Mesendoderm (in vitro differentiated cells): ENCODE data around the gene SMIM32.

Experiments used
- DNase-seq: peaks from one replicate; pipeline ENCODE4 v3.0.0; 2013
- H2AK5ac ChIP-seq: 2 replicates; pipeline ENCODE4 v1.6.1; 2013; ENCODE audit warnings: low read length, inconsistent platforms
- H2BK120ac ChIP-seq: 2 replicates; pipeline ENCODE4 v1.6.1; 2013; ENCODE audit warnings: low read depth, mild to moderate bottlenecking, low read length, moderate library complexity, mixed read lengths
- H2BK15ac ChIP-seq: replicated peaks from 2 replicates; pipeline ENCODE4 v1.6.1; 2013; ENCODE audit warnings: low read depth, mild to moderate bottlenecking, moderate library complexity
- H2BK5ac ChIP-seq: 2 replicates; pipeline ENCODE4 v1.6.1; 2013; ENCODE audit warnings: low read length, inconsistent platforms
- H3K18ac ChIP-seq: 2 replicates; pipeline ENCODE4 v1.6.1; 2013; ENCODE audit warnings: mild to moderate bottlenecking, low read length, mixed read lengths
- H3K23ac ChIP-seq: one replicate; pipeline ENCODE4 v1.6.1; 2013; ENCODE audit warnings: low read length
- H3K27ac ChIP-seq: 2 replicates; pipeline ENCODE4 v1.5.1; 2013; ENCODE audit warnings: low read depth, mild to moderate bottlenecking, inconsistent platforms, low read length, moderate library complexity
- H3K27me3 ChIP-seq: 2 replicates; pipeline ENCODE4 v1.6.1; 2013; ENCODE audit warnings: low read length, control low read depth, mild to moderate bottlenecking, inconsistent platforms; ENCODE audit not compliant: insufficient read depth, poor library complexity
- H3K36me3 ChIP-seq: 2 replicates; pipeline ENCODE4 v1.6.1; 2013; ENCODE audit warnings: low read length, inconsistent platforms; ENCODE audit not compliant: control insufficient read depth, insufficient read depth
- H3K4ac ChIP-seq: one replicate; pipeline ENCODE4 v1.6.1; 2013; ENCODE audit warnings: low read depth, mild to moderate bottlenecking, low read length, moderate library complexity
- H3K4me1 ChIP-seq: 2 replicates; pipeline ENCODE4 v1.6.1; 2013; ENCODE audit warnings: low read depth, low read length, inconsistent platforms; ENCODE audit not compliant: control insufficient read depth
- H3K4me2 ChIP-seq: 2 replicates; pipeline ENCODE4 v1.6.1; 2013; ENCODE audit warnings: low read length
- H3K4me3 ChIP-seq: 2 replicates; pipeline ENCODE4 v1.5.1; 2013; ENCODE audit warnings: mild to moderate bottlenecking, low read length
- H3K56ac ChIP-seq: one replicate; pipeline ENCODE4 v1.6.1; 2013; ENCODE audit warnings: low read length
- H3K79me1 ChIP-seq: 2 replicates; pipeline ENCODE4 v1.6.1; 2013; ENCODE audit warnings: low read length, inconsistent platforms
- H3K79me2 ChIP-seq: 2 replicates; pipeline ENCODE4 v1.6.1; 2013; ENCODE audit warnings: mild to moderate bottlenecking, low read length; ENCODE audit not compliant: control insufficient read depth, insufficient read depth
- H3K9ac ChIP-seq: 2 replicates; pipeline ENCODE4 v1.6.1; 2013; ENCODE audit warnings: low read length, inconsistent platforms
- H4K5ac ChIP-seq: one replicate; pipeline ENCODE4 v1.6.1; 2013; ENCODE audit warnings: low read length
- H4K8ac ChIP-seq: one replicate; pipeline ENCODE4 v1.6.1; 2013; ENCODE audit warnings: low read depth, mild to moderate bottlenecking, control low read depth, low read length, moderate library complexity
- WGBS: extraction: QIAGEN DNeasy Blood & Tissue Kit; methylation state at CpG from one replicate; pipeline ENCODE4 v1.1.7; 2013; ENCODE audit warnings: low lambda C conversion rate, missing lambda C conversion rate; ENCODE audit not compliant: insufficient coverage; ENCODE audit errors: extremely low coverage; 5-methylcytosine and 5-hydroxymethylcytosine counted together

Gene SMIM32

GRCh38 chr5:136195971-136196820 lies 3.2 kb upstream of the SMIM32 start:
- H3K18ac ChIP-seq: no peak overlapping the region
- no CpG with 5 or more reads among the region's 12 CpGs for WGBS

GRCh38 chr5:136194576-136194975 lies 1.6 kb upstream of the SMIM32 start:
- no CpG with 5 or more reads among the region's 3 CpGs for WGBS
- Histone ChIP-seq H3K4me2 (no peak overlapping the region), H3K18ac (no peak overlapping the region), H2BK15ac (no peak overlapping the region), H3K4me1 (peaks cover 3% of the 10 kb centered on the region), H3K79me2 (no peaks in the 10 kb centered on the region), H3K56ac (no peak overlapping the region), H3K23ac (no peak overlapping the region), H2BK120ac (no peak overlapping the region), H4K5ac (no peak overlapping the region), H3K79me1 (no peaks in the 10 kb centered on the region), H3K27ac (no peak overlapping the region), H2AK5ac (no peak overlapping the region), H3K4me3 (no peak overlapping the region), H3K27me3 (peaks cover 8% of the 10 kb centered on the region), H3K36me3 (no peaks in the 10 kb centered on the region), H3K9ac (no peak overlapping the region), H3K4ac (no peak overlapping the region), H4K8ac (no peak overlapping the region), H2BK5ac (no peak overlapping the region)
- no peak for DNase-seq

More at GRCh38 chr5:136195971-136196820, 3.2 kb upstream of the SMIM32 start:
- Histone ChIP-seq H3K4me3 (no peak overlapping the region), H2BK15ac (no peak overlapping the region), H3K4ac (no peak overlapping the region), H3K23ac (peak overlapping the region; percentile 30), H3K79me1 (no peaks in the 10 kb centered on the region), H2BK5ac (no peak overlapping the region), H3K36me3 (no peaks in the 10 kb centered on the region), H3K9ac (no peak overlapping the region), H3K56ac (no peak overlapping the region), H3K4me2 (no peak overlapping the region), H4K5ac (no peak overlapping the region), H4K8ac (no peak overlapping the region), H2BK120ac (no peak overlapping the region), H3K27ac (no peak overlapping the region), H2AK5ac (no peak overlapping the region), H3K27me3 (peaks cover 6% of the 10 kb centered on the region), H3K79me2 (no peaks in the 10 kb centered on the region), H3K4me1 (peaks cover 3% of the 10 kb centered on the region)
- DNase-seq: no peak

GRCh38 chr5:136193322-136193935 lies 467 bp upstream of the SMIM32 start:
- Histone ChIP-seq H2BK5ac (no peak overlapping the region), H4K8ac (no peak overlapping the region), H2AK5ac (no peak overlapping the region), H3K27me3 (peaks cover 8% of the 10 kb centered on the region), H2BK120ac (no peak overlapping the region), H3K4ac (no peak overlapping the region), H3K18ac (no peak overlapping the region), H3K79me1 (no peaks in the 10 kb centered on the region), H3K4me1 (peaks cover 3% of the 10 kb centered on the region), H3K36me3 (no peaks in the 10 kb centered on the region), H3K4me2 (peak overlapping the region; percentile 30), H3K56ac (no peak overlapping the region), H4K5ac (no peak overlapping the region), H3K4me3 (no peak overlapping the region), H3K79me2 (no peaks in the 10 kb centered on the region), H3K9ac (peak overlapping the region; percentile 28), H2BK15ac (no peak overlapping the region), H3K23ac (peak overlapping the region; percentile 57), H3K27ac (no peak overlapping the region)
- no peak for DNase-seq
- WGBS: no CpG with 5 or more reads among the region's 18 CpGs

GRCh38 chr5:136192015-136192525 lies 892 bp downstream of the SMIM32 start:
- peaks cover 8% of the 10 kb centered on the region for H3K27me3 ChIP-seq
- H3K27ac ChIP-seq: no peak overlapping the region
- no peak overlapping the region for H3K18ac ChIP-seq
- H3K79me2 ChIP-seq: no peaks in the 10 kb centered on the region
- no peak overlapping the region for H3K23ac ChIP-seq
- H3K9ac ChIP-seq: peak overlapping the region; percentile 69
- H3K36me3 ChIP-seq: no peaks in the 10 kb centered on the region
- H3K4me2 ChIP-seq: peak overlapping the region; percentile 79
- no peak overlapping the region for H2BK15ac ChIP-seq
- peak; percentile 35 for DNase-seq
- no peak overlapping the region for H3K4ac ChIP-seq
- no CpG with 5 or more reads among the region's 56 CpGs for WGBS
- peak overlapping the region; percentile 19 for H3K4me3 ChIP-seq
- H3K79me1 ChIP-seq: no peaks in the 10 kb centered on the region
- no peak overlapping the region for H4K5ac ChIP-seq
- H3K4me1 ChIP-seq: peaks cover 3% of the 10 kb centered on the region
- H3K56ac ChIP-seq: peak overlapping the region; percentile 77
- H2AK5ac ChIP-seq: no peak overlapping the region
- H2BK120ac ChIP-seq: no peak overlapping the region
- H4K8ac ChIP-seq: no peak overlapping the region
- H2BK5ac ChIP-seq: no peak overlapping the region

- no peak overlapping the region for H4K8ac ChIP-seq
- H2BK5ac ChIP-seq: no peak overlapping the region
- no peaks in the 10 kb centered on the region for H3K79me2 ChIP-seq
- H3K9ac ChIP-seq: peak overlapping the region; percentile 69
- H3K56ac ChIP-seq: peak overlapping the region; percentile 77
- peak overlapping the region; percentile 3 for H3K18ac ChIP-seq
- peaks cover 8% of the 10 kb centered on the region for H3K27me3 ChIP-seq
- H3K36me3 ChIP-seq: no peaks in the 10 kb centered on the region
- no peak overlapping the region for H3K27ac ChIP-seq
- no peak overlapping the region for H2BK120ac ChIP-seq
- H3K4me1 ChIP-seq: peaks cover 3% of the 10 kb centered on the region
- no peak overlapping the region for H4K5ac ChIP-seq
- no peak overlapping the region for H2AK5ac ChIP-seq
- H3K4ac ChIP-seq: no peak overlapping the region
- no peak overlapping the region for H3K23ac ChIP-seq
- WGBS: no CpG with 5 or more reads among the region's 44 CpGs
- H2BK15ac ChIP-seq: no peak overlapping the region
- DNase-seq: peak; percentile 75
- H3K4me2 ChIP-seq: peak overlapping the region; percentile 79
- peak overlapping the region; percentile 19 for H3K4me3 ChIP-seq
- H3K79me1 ChIP-seq: no peaks in the 10 kb centered on the region
These were observed 1.5 kb downstream of the SMIM32 start for GRCh38 chr5:136191304-136192014.
